ACHN (cell line): ENCODE data around the gene NCKAP5.

ENCODE experiments used
- DNase-seq: peaks from one replicate; pipeline ENCODE4 v3.0.0-alpha.2; 2015
- in situ Hi-C: cut with HindIII; loops from 2 replicates; pipeline ENCODE4 v1.10.0; 2017; ENCODE audit warnings: low sequenced_read_pairs, low pct_ligation_motif_present, low pct_unique_long_range_greater_than_20kb

Gene NCKAP5

GRCh38 chr2:132747046-132747445 lies 821.2 kb downstream of the NCKAP5 start:
- no peak for DNase-seq
- in situ Hi-C loops = no loop called here

- DNase-seq = no peak
- in situ Hi-C loops = no loop called here
Measured at GRCh38 chr2:132741754-132742153, 826.5 kb downstream of the NCKAP5 start.

GRCh38 chr2:132740081-132740720 lies 828.1 kb downstream of the NCKAP5 start:
- in situ Hi-C loops = no loop called here
- DNase-seq = no peak

GRCh38 chr2:132738223-132738622 lies 830.0 kb downstream of the NCKAP5 start:
- in situ Hi-C loops = no loop called here
- no peak for DNase-seq

- in situ Hi-C loops = no loop called here
- no peak for DNase-seq
Measured at GRCh38 chr2:132736059-132736458, 832.2 kb downstream of the NCKAP5 start.

GRCh38 chr2:132734961-132735360 lies 833.3 kb downstream of the NCKAP5 start:
- in situ Hi-C loops = no loop called here
- DNase-seq = no peak

GRCh38 chr2:132733094-132733493 lies 835.2 kb downstream of the NCKAP5 start:
- in situ Hi-C loops = no loop called here
- no peak for DNase-seq

- in situ Hi-C loops = no loop called here
- no peak for DNase-seq
Measured at GRCh38 chr2:132732694-132733093, 835.6 kb downstream of the NCKAP5 start.

GRCh38 chr2:132731441-132731840 lies 836.8 kb downstream of the NCKAP5 start:
- in situ Hi-C loops = no loop called here
- DNase-seq = no peak

- in situ Hi-C loops = no loop called here
- no peak for DNase-seq
Measured at GRCh38 chr2:132730611-132731010, 837.7 kb downstream of the NCKAP5 start.

- no peak for DNase-seq
- in situ Hi-C loops = no loop called here
Measured at GRCh38 chr2:132729522-132729921, 838.7 kb downstream of the NCKAP5 start.

GRCh38 chr2:132726155-132726554 lies 842.1 kb downstream of the NCKAP5 start:
- in situ Hi-C loops = no loop called here
- no peak for DNase-seq

- in situ Hi-C loops = no loop called here
- no peak for DNase-seq
Measured at GRCh38 chr2:132725748-132726147, 842.5 kb downstream of the NCKAP5 start.

- in situ Hi-C loops = no loop called here
- DNase-seq = no peak
Measured at GRCh38 chr2:132725148-132725547, 843.1 kb downstream of the NCKAP5 start.

GRCh38 chr2:132721938-132722337 lies 846.3 kb downstream of the NCKAP5 start:
- in situ Hi-C loops = no loop called here
- no peak for DNase-seq

GRCh38 chr2:132720393-132720792 lies 847.9 kb downstream of the NCKAP5 start:
- DNase-seq = no peak
- in situ Hi-C loops = no loop called here

GRCh38 chr2:132719480-132719879 lies 848.8 kb downstream of the NCKAP5 start:
- in situ Hi-C loops = no loop called here
- DNase-seq = no peak

- no peak for DNase-seq
- in situ Hi-C loops = no loop called here
Measured at GRCh38 chr2:132716954-132717353, 851.3 kb downstream of the NCKAP5 start.

GRCh38 chr2:132715386-132716351 lies 852.6 kb downstream of the NCKAP5 start:
- in situ Hi-C loops = no loop called here
- DNase-seq = no peak

GRCh38 chr2:132703396-132703795 lies 864.9 kb downstream of the NCKAP5 start:
- DNase-seq = no peak
- in situ Hi-C loops = no loop called here
